GM19023 (cell line): Measurements from ENCODE around the gene MIGA2.
"Not testable (repeated sequence)": the region's sequence is repeated elsewhere in the genome, so short reads cannot be mapped to it uniquely, and the experiment has no call there.

ENCODE experiments used
- ATAC-seq: cut with Tn5 transposase; IDR thresholded peaks from one replicate; pipeline ENCODE4 v1.9.1; 2021; ENCODE audit warnings: mild to moderate bottlenecking, moderate library complexity; ENCODE audit not compliant: unreplicated experiment

MIGA2 gene

GRCh38 chr9:129011170-129011569 lies 25.3 kb upstream of the MIGA2 start:
- no peak for ATAC-seq

- ATAC-seq: no peak
Observed at GRCh38 chr9:129011761-129012181, 24.7 kb upstream of the MIGA2 start.

- ATAC-seq: no peak
Observed at GRCh38 chr9:129012343-129012742, 24.1 kb upstream of the MIGA2 start.

GRCh38 chr9:129012893-129013448 lies 23.5 kb upstream of the MIGA2 start:
- no peak for ATAC-seq

GRCh38 chr9:129013674-129014073 lies 22.8 kb upstream of the MIGA2 start:
- ATAC-seq: no peak

GRCh38 chr9:129014124-129014523 lies 22.3 kb upstream of the MIGA2 start:
- ATAC-seq: no peak

- ATAC-seq: no peak
Observed at GRCh38 chr9:129014608-129015007, 21.8 kb upstream of the MIGA2 start.

- ATAC-seq: peak; percentile 76
Observed at GRCh38 chr9:129021091-129021490, 15.3 kb upstream of the MIGA2 start.

GRCh38 chr9:129022037-129022436 lies 14.4 kb upstream of the MIGA2 start:
- ATAC-seq: no peak

GRCh38 chr9:129023036-129023907 lies 13.2 kb upstream of the MIGA2 start:
- ATAC-seq: no peak

GRCh38 chr9:129023908-129024233 lies 12.6 kb upstream of the MIGA2 start:
- ATAC-seq: no peak

GRCh38 chr9:129026442-129027223 lies 9.8 kb upstream of the MIGA2 start:
- ATAC-seq: no peak

- no peak for ATAC-seq
Observed at GRCh38 chr9:129027224-129027684, 9.2 kb upstream of the MIGA2 start.

- peak; percentile 43 for ATAC-seq
Observed at GRCh38 chr9:129027685-129028191, 8.7 kb upstream of the MIGA2 start.

- ATAC-seq: peak; percentile 67
Observed at GRCh38 chr9:129028192-129028966, 8.0 kb upstream of the MIGA2 start, which contains the start of gene SH3GLB2. Gene SH3GLB2 (minus strand): TSS chr9:129028331. CDS start chr9:129028154, 177 bp downstream.

- no peak for ATAC-seq
Observed at GRCh38 chr9:129030191-129030590, 6.2 kb upstream of the MIGA2 start.

- no peak for ATAC-seq
Observed at GRCh38 chr9:129031514-129031913, 4.9 kb upstream of the MIGA2 start.

- ATAC-seq: no peak
Observed at GRCh38 chr9:129032541-129033159, 3.8 kb upstream of the MIGA2 start.

- no peak for ATAC-seq
Observed at GRCh38 chr9:129033216-129033615, 3.2 kb upstream of the MIGA2 start.

- not testable (repeated sequence) for ATAC-seq
Observed at GRCh38 chr9:129035838-129036237, 588 bp upstream of the MIGA2 start.
